Spleen (tissue), 11 donors: Measurements from ENCODE around the gene PSMD5. TPM values are rescaled to one million over a fixed set of nuclear protein-coding genes. Genes with fewer than 3 reads are reported as not detected.

Experiments used
- DNase-seq: peaks from one replicate; pipeline ENCODE4 v3.0.0-alpha.2; 2020
- H3K27ac ChIP-seq, 8 donors: fragments of 200-600 bp; sonication (generic) in 7 of 8; 1 replicate in 4 of 8; 2 replicates in 4 of 8; pipeline versions ENCODE4 v1.5.0 to v1.8.0; 2016 to 2021; ENCODE audit warnings: inconsistent platforms in 4 of 8, mild to moderate bottlenecking in 4 of 8, moderate library complexity in 1 of 8
- H3K27me3 ChIP-seq, 7 donors: fragments of 200-600 bp; sonication (generic) in 6 of 7; replicated peaks in 1 of 7; 1 replicate in 4 of 7; 2 replicates in 3 of 7; pipeline versions ENCODE4 v1.5.0 to v1.8.0; 2016 to 2021; ENCODE audit warnings: inconsistent platforms in 3 of 7, mild to moderate bottlenecking in 1 of 7
- H3K36me3 ChIP-seq, 6 donors: fragments of 200-600 bp; sonication (generic) in 5 of 6; 1 replicate in 4 of 6; 2 replicates in 2 of 6; pipeline versions ENCODE4 v1.5.0 to v1.8.0; 2016 to 2021; ENCODE audit warnings: inconsistent platforms in 2 of 6
- H3K4me1 ChIP-seq, 6 donors: fragments of 200-600 bp; sonication (generic) in 5 of 6; 1 replicate in 3 of 6; 2 replicates in 3 of 6; pipeline versions ENCODE4 v1.5.0 to v1.8.0; 2016 to 2021; ENCODE audit warnings: inconsistent platforms in 3 of 6
- H3K4me3 ChIP-seq, 8 donors: fragments of 200-600 bp; sonication (generic) in 7 of 8; 1 replicate in 4 of 8; 2 replicates in 4 of 8; pipeline versions ENCODE4 v1.5.0 to v1.8.0; 2016 to 2021; ENCODE audit warnings: inconsistent platforms in 4 of 8, mild to moderate bottlenecking in 4 of 8, moderate library complexity in 2 of 8
- H3K9me3 ChIP-seq, 8 donors: fragments of 200-600 bp; sonication (generic) in 7 of 8; 1 replicate in 4 of 8; 2 replicates in 4 of 8; pipeline versions ENCODE4 v1.5.0 to v1.8.0; 2016 to 2021; ENCODE audit warnings: inconsistent platforms in 4 of 8
- CTCF ChIP-seq, 11 experiments: fragments of 200-600 bp in 7 of 11; fragments of 450-650 bp in 4 of 11; sonication (generic) in 4 of 11; IDR thresholded peaks in 8 of 11; conservative IDR thresholded peaks in 3 of 11; 1 replicate in 7 of 11; 2 replicates in 4 of 11; pipeline versions ENCODE4 v1.4.0 to v1.8.0; 2016 to 2021; ENCODE audit warnings: antibody characterized with exemption in 11 of 11, inconsistent platforms in 4 of 11, mild to moderate bottlenecking in 1 of 11
- POLR2A ChIP-seq, 3 donors: fragments of 450-650 bp; IDR thresholded peaks; one replicate each; pipeline ENCODE4 v1.5.1; 2017; ENCODE audit warnings: antibody characterized with exemption in 3 of 3, mild to moderate bottlenecking in 1 of 3
- POLR2AphosphoS5 ChIP-seq, 3 donors: sonication (generic); formaldehyde crosslinking; IDR thresholded peaks; one replicate each; pipeline ENCODE4 v1.5.1; 2017; ENCODE audit warnings: antibody characterized with exemption in 3 of 3
- WGBS, 5 donors: extraction: QIAGEN DNeasy Blood & Tissue Kit in 3 of 5; methylation state at CpG; one replicate each; pipeline versions ENCODE4 v1.1.5 to v1.1.7; 2013 to 2018; 5-methylcytosine and 5-hydroxymethylcytosine counted together
- intact Hi-C: fragments of 100-400 bp; cut with DNase I; formaldehyde crosslinking; loops from one replicate; pipeline ENCODE4 v1.15.0; 2023; ENCODE audit warnings: low total_unique reads
- polyA plus RNA-seq, 3 donors: library from polyadenylated mRNA; stranded (reverse); fragments of 200-250 nt; gene quantifications; one replicate each; pipeline ENCODE4 v1.2.1, GENCODE V29; 2013
- total RNA-seq, 7 donors: library from RNA; depleted of rRNA in 3 of 7; stranded (reverse); fragments of >200 nt in 3 of 7; fragmentation: NEBNext Ultra II Directional in 4 of 7; extraction: Animal tissue kit (Norgen Biotek cat#: 25700) in 4 of 7; gene quantifications; one replicate each; pipeline versions ENCODE4 v1.1.0 to v1.2.1, GENCODE V29; 2016 to 2021
- donor health status: healthy with polysubstance abuse.
- donor health status: DM: no; HTN: no; CAD: no; lungs with moderate emphysema.
- donor health status: DM: no; HTN: no; CAD: no.
- donor health status: Bipolar disorder and iron deficiency.
- donor health status: healthy.
- donor health status: DM: no; HTN: no; CAD: no.
- donor health status: DM: yes; HTN: yes; CAD: no.

PSMD5 gene
- total and polyA plus RNA-seq, 10 donors, result 8.9 to 41.4 (median 31.2) TPM

- Histone ChIP-seq H3K9me3 (no peaks in the 10 kb centered on the region), H3K36me3 (peaks cover 10 to 85% (median 55%) of the 10 kb centered on the region in 6 donors), H3K4me1 (no peaks in the 10 kb centered on the region), H3K4me3 (no peak overlapping the region), H3K27ac (no peak overlapping the region), H3K27me3 (no peaks in the 10 kb centered on the region)
- TF ChIP-seq POLR2A (IDR thresholded peaks at IDR 0.05) (no peak), POLR2AphosphoS5 (IDR thresholded peaks at IDR 0.05) (no peak), CTCF (IDR thresholded peaks at IDR 0.05 in 8 of 11, conservative IDR thresholded peaks at IDR 0.05 in 3 of 11) (no peak)
- DNase-seq, result no peak
- intact Hi-C loops, result no loop called here
Observed at GRCh38 chr9:120832807-120833206, 9.9 kb downstream of the PSMD5 start.

- no peak overlapping the region for H3K27ac ChIP-seq
- WGBS, 5 donors, result 95 to 97% (median 96%) methylated on average over 3 of the region's 3 CpGs
- TF ChIP-seq POLR2A (IDR thresholded peaks at IDR 0.05) (no peak), CTCF (IDR thresholded peaks at IDR 0.05 in 8 of 11, conservative IDR thresholded peaks at IDR 0.05 in 3 of 11) (no peak), POLR2AphosphoS5 (IDR thresholded peaks at IDR 0.05) (no peak)
- no peaks in the 10 kb centered on the region for H3K4me1 ChIP-seq
- intact Hi-C loops, result no loop called here
- H3K36me3 ChIP-seq, result peaks cover 10 to 100% (median 70%) of the 10 kb centered on the region in 6 donors
- no peak for DNase-seq
- no peak overlapping the region for H3K4me3 ChIP-seq
- no peaks in the 10 kb centered on the region for H3K27me3 ChIP-seq
- no peaks in the 10 kb centered on the region for H3K9me3 ChIP-seq
Observed at GRCh38 chr9:120830865-120831264, 11.9 kb downstream of the PSMD5 start.

- no peak overlapping the region for H3K4me3 ChIP-seq
- peaks cover 10 to 100% (median 71%) of the 10 kb centered on the region in 6 donors for H3K36me3 ChIP-seq
- peaks cover 0 to 7% (median 0%) of the 10 kb centered on the region in 8 donors for H3K9me3 ChIP-seq
- no peaks in the 10 kb centered on the region for H3K4me1 ChIP-seq
- 88 to 95% (median 91%) methylated on average over 3 of the region's 3 CpGs for WGBS, 5 donors
- H3K27me3 ChIP-seq, result no peaks in the 10 kb centered on the region
- TF ChIP-seq POLR2AphosphoS5 (IDR thresholded peaks at IDR 0.05), result no peak
- no peak for TF ChIP-seq POLR2A (IDR thresholded peaks at IDR 0.05)
- no peak for TF ChIP-seq CTCF (IDR thresholded peaks at IDR 0.05 in 8 of 11, conservative IDR thresholded peaks at IDR 0.05 in 3 of 11)
- intact Hi-C loops, result no loop called here
- H3K27ac ChIP-seq, result no peak overlapping the region
- DNase-seq, result no peak
Observed at GRCh38 chr9:120830151-120830550, 12.6 kb downstream of the PSMD5 start.

- WGBS, 5 donors, result 82 to 100% (median 94%) methylated on average over 1 of the region's 1 CpG
- H3K4me1 ChIP-seq, result no peaks in the 10 kb centered on the region
- H3K27me3 ChIP-seq, result no peaks in the 10 kb centered on the region
- DNase-seq, result no peak
- TF ChIP-seq POLR2AphosphoS5 (IDR thresholded peaks at IDR 0.05), result no peak
- no peak for TF ChIP-seq CTCF (IDR thresholded peaks at IDR 0.05 in 8 of 11, conservative IDR thresholded peaks at IDR 0.05 in 3 of 11)
- no peak for TF ChIP-seq POLR2A (IDR thresholded peaks at IDR 0.05)
- intact Hi-C loops, result no loop called here
- peaks cover 10 to 100% (median 72%) of the 10 kb centered on the region in 6 donors for H3K36me3 ChIP-seq
- H3K27ac ChIP-seq, result no peak overlapping the region
- H3K4me3 ChIP-seq, result no peak overlapping the region
- H3K9me3 ChIP-seq, result peaks cover 0 to 7% (median 0%) of the 10 kb centered on the region in 8 donors
Observed at GRCh38 chr9:120829650-120830049, 13.1 kb downstream of the PSMD5 start.
